ENCODE measurements around the gene TOX2.
"Not testable (repeated sequence)": the region's sequence is repeated elsewhere in the genome, so short reads cannot be mapped to it uniquely, and the experiment has no call there.

Gene TOX2

GRCh38 chr20:44039741-44040140 is 125.1 kb downstream of the TOX2 start:
- no peak for TF ChIP-seq ARNT (IDR thresholded peaks at IDR 0.05)
- no peak for TF ChIP-seq L3MBTL2 (conservative IDR thresholded peaks at IDR 0.05)
- TF ChIP-seq FOXA1 (IDR thresholded peaks at IDR 0.05) = no peak
- no peak for TF ChIP-seq BHLHE40 (IDR thresholded peaks at IDR 0.05; ENCODE audit: borderline replicate concordance)
- no peak for TF ChIP-seq ZNF384 (IDR thresholded peaks at IDR 0.05)
- no peak for TF ChIP-seq LEF1 (IDR thresholded peaks at IDR 0.05; ENCODE audit: borderline replicate concordance)
- TF ChIP-seq TARDBP (IDR thresholded peaks at IDR 0.05) = no peak
- no peak for TF ChIP-seq HDGF (IDR thresholded peaks at IDR 0.05; ENCODE audit: borderline replicate concordance)
- no peak for TF ChIP-seq ELF4 (IDR thresholded peaks at IDR 0.05)
- TF ChIP-seq SP1 (IDR thresholded peaks at IDR 0.05) = no peak
- TF ChIP-seq FOXK2 (IDR thresholded peaks at IDR 0.05) = no peak
- no peak for TF ChIP-seq NFRKB (IDR thresholded peaks at IDR 0.05)
- no peak for TF ChIP-seq CTBP1 (IDR thresholded peaks at IDR 0.05; ENCODE audit: borderline replicate concordance)
- no peak for TF ChIP-seq FOXM1 (IDR thresholded peaks at IDR 0.05; ENCODE audit: borderline replicate concordance)
- TF ChIP-seq SUZ12 (IDR thresholded peaks at IDR 0.05) = no peak
- TF ChIP-seq, protein P1, sequence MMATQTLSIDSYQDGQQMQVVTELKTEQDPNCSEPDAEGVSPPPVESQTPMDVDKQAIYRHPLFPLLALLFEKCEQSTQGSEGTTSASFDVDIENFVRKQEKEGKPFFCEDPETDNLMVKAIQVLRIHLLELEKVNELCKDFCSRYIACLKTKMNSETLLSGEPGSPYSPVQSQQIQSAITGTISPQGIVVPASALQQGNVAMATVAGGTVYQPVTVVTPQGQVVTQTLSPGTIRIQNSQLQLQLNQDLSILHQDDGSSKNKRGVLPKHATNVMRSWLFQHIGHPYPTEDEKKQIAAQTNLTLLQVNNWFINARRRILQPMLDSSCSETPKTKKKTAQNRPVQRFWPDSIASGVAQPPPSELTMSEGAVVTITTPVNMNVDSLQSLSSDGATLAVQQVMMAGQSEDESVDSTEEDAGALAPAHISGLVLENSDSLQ (IDR thresholded peaks at IDR 0.05) = no peak
- no peak for DNase-seq (ENCODE audit: extremely low spot score)
- POLR2A ChIA-PET = no interaction called here
- CTCF ChIA-PET = no interaction called here

GRCh38 chr20:44040202-44040915 is 125.7 kb downstream of the TOX2 start:
- POLR2A ChIA-PET = no interaction called here
- no peak for DNase-seq (ENCODE audit: extremely low spot score)

DNA sequence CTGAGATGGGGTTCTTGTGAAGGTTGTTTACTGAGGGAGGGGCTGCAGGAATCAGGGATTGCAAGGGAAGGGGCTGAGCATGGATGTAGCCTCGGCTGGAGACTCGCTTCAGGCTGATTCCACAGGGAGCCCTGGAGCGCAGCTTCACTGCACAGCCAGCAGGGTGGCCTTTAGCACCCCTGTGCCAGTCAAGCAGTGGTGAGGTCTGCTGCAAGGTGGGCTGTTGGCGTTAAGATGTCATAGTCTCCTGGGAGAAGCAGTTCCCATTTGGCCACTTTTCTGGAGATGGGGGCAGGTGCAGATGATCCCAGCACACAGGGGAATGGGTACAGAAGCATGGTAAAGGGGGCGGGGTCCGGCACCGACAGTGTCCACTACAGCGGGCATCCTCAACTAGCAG is 126.3 kb downstream of the TOX2 start:
- ChIA-PET CTCF (no interaction called here), POLR2A (no interaction called here)
- TF ChIP-seq L3MBTL2 (conservative IDR thresholded peaks at IDR 0.05) = no peak
- DNase-seq (ENCODE audit: extremely low spot score) = no peak

More at GRCh38 chr20:44040202-44040915, 125.7 kb downstream of the TOX2 start:
- CTCF ChIA-PET = no interaction called here
- TF ChIP-seq BHLHE40 (IDR thresholded peaks at IDR 0.05; ENCODE audit: borderline replicate concordance) (no peak), ARNT (IDR thresholded peaks at IDR 0.05) (no peak), SP1 (IDR thresholded peaks at IDR 0.05) (no peak), FOXK2 (IDR thresholded peaks at IDR 0.05) (no peak), FOXM1 (IDR thresholded peaks at IDR 0.05; ENCODE audit: borderline replicate concordance) (no peak), NFRKB (IDR thresholded peaks at IDR 0.05) (no peak), LEF1 (IDR thresholded peaks at IDR 0.05; ENCODE audit: borderline replicate concordance) (no peak)

DNA sequence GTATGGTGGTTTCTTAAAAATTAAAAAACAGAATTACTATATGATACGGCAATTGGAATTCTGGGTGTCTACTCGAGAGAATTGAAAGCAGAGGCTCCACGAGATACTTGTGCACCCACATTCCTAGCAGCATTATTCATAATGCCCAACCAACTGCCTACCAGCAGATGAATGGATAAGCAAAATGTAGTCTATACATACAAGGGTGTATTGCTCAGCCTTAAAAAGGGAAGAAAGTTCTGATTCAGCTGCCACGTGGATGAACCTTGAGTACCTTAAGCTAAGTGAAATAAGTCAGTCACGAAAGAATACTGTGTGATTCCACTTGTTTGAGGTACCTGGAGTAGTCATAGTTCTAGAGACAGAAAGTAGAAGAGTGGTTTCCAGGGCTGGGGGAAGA is 130.1 kb downstream of the TOX2 start:
- POLR2A ChIA-PET; CTCF ChIA-PET; DNase-seq (ENCODE audit: extremely low spot score): not testable (repeated sequence)

GRCh38 chr20:44050327-44050726 is 135.7 kb downstream of the TOX2 start:
- TF ChIP-seq TARDBP (IDR thresholded peaks at IDR 0.05) (no peak), BHLHE40 (IDR thresholded peaks at IDR 0.05; ENCODE audit: borderline replicate concordance) (no peak), LEF1 (IDR thresholded peaks at IDR 0.05; ENCODE audit: borderline replicate concordance) (no peak)
- ChIA-PET CTCF (no interaction called here), POLR2A (no interaction called here)
- no peak for DNase-seq (ENCODE audit: extremely low spot score)

DNA sequence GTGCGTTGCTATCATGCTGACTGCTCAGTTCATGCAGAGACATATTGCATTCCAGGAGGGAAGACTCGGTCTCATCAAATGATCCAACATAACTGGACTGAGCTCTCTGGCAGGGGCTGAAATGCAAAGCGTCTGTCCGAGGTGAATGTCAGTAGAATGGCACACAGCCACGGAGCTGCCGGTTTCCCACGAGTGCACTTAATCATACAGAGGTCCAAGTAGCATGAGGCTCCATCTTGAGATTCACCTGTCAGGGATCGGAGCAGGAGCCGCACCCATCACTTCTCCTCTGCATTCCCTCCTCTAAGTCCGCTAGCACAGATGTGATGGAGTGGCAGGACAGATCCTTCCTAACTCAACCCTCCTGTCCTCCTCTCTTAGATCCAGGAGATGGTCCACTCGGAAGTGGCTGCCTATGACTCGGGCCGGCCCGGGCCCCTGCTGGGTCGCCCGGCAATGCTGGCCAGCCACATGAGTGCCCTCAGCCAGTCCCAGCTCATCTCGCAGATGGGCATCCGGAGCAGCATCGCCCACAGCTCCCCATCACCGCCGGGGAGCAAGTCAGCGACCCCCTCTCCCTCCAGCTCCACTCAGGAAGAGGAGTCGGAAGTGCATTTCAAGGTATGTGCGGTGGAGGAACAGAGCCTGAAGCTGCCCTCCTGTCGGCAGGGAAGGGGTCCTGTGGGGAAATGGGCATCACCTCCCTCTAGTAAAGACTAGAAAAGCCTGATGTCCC is 136.4 kb downstream of the TOX2 start:
- POLR2A ChIA-PET = no interaction called here
- CTCF ChIA-PET = no interaction called here
- DNase-seq (ENCODE audit: extremely low spot score) = no peak
- no peak for TF ChIP-seq BHLHE40 (IDR thresholded peaks at IDR 0.05; ENCODE audit: borderline replicate concordance)
- no peak for TF ChIP-seq FOXK2 (IDR thresholded peaks at IDR 0.05)
- no peak for TF ChIP-seq ARNT (IDR thresholded peaks at IDR 0.05)
- TF ChIP-seq NFRKB (IDR thresholded peaks at IDR 0.05) = no peak
- TF ChIP-seq SUZ12 (IDR thresholded peaks at IDR 0.05) = no peak
- TF ChIP-seq L3MBTL2 (conservative IDR thresholded peaks at IDR 0.05) = no peak
- no peak for TF ChIP-seq LEF1 (IDR thresholded peaks at IDR 0.05; ENCODE audit: borderline replicate concordance)
- TF ChIP-seq CTBP1 (IDR thresholded peaks at IDR 0.05; ENCODE audit: borderline replicate concordance) = no peak
- TF ChIP-seq HDGF (IDR thresholded peaks at IDR 0.05; ENCODE audit: borderline replicate concordance) = no peak
- no peak for TF ChIP-seq TARDBP (IDR thresholded peaks at IDR 0.05)
- TF ChIP-seq, protein P1 (IDR thresholded peaks at IDR 0.05) = no peak
- no peak for TF ChIP-seq FOXM1 (IDR thresholded peaks at IDR 0.05; ENCODE audit: borderline replicate concordance)

DNA sequence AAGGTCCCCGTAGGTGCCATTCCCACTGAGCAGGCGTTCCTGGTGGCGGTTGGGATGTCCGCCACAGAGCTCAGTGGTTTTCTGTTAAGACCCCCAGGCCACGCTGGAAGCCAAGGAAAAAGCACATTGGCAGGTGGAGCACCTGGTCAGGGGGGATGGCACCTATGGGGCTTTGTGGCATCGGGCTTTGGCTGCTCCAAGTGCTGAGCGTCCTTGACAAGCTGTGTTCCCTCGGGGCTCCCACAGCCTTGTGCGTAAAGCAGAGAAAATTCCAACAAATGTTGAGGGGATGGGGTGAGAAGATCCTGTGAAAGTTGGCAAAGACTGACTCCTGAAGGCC is 137.0 kb downstream of the TOX2 start:
- ChIA-PET CTCF (no interaction called here), POLR2A (no interaction called here)
- DNase-seq (ENCODE audit: extremely low spot score) = no peak
- TF ChIP-seq ARNT (IDR thresholded peaks at IDR 0.05) = no peak

GRCh38 chr20:44052166-44052565 is 137.5 kb downstream of the TOX2 start:
- no peak for TF ChIP-seq CTBP1 (IDR thresholded peaks at IDR 0.05; ENCODE audit: borderline replicate concordance)
- no peak for TF ChIP-seq NFRKB (IDR thresholded peaks at IDR 0.05)
- TF ChIP-seq LEF1 (IDR thresholded peaks at IDR 0.05; ENCODE audit: borderline replicate concordance) = no peak
- TF ChIP-seq FOXA1 (IDR thresholded peaks at IDR 0.05) = no peak
- no peak for TF ChIP-seq BHLHE40 (IDR thresholded peaks at IDR 0.05; ENCODE audit: borderline replicate concordance)
- no peak for TF ChIP-seq SUZ12 (IDR thresholded peaks at IDR 0.05)
- CTCF ChIA-PET = no interaction called here
- POLR2A ChIA-PET = no interaction called here
- no peak for DNase-seq (ENCODE audit: extremely low spot score)
